IMR-90 (cell line): ENCODE data around the gene BET1L. TPM values are rescaled to one million over a fixed set of nuclear protein-coding genes. Genes with fewer than 3 reads are reported as not detected.
A peak's percentile ranks its signal among the peaks of the same experiment; 100 is the strongest.

Source experiments
- ATAC-seq: fragments of 200-7000 bp; cut with Tn5 transposase; 2 replicates; pipeline ENCODE4 v1.9.1; 2020; ENCODE audit warnings: low read depth, mild to moderate bottlenecking, moderate library complexity
- BruUV-seq: library from RNA; stranded (reverse); fragments of 400-500 nt; replicated peaks from 2 replicates; lab custom pipeline; 2021; lab: Mats Ljungman, UMichigan
- CTCF ChIA-PET: fragments of 300-600 bp; formaldehyde crosslinking; extraction: SDS; loops from one replicate; lab custom pipeline; 2021; ENCODE audit warnings: antibody characterized with exemption; lab: Yijun Ruan, JAX
- POLR2A ChIA-PET: fragments of 300-600 bp; sonication (Branson Sonifier 250); formaldehyde crosslinking; loops from one replicate; lab custom pipeline; 2022; ENCODE audit warnings: antibody characterized with exemption; ENCODE audit not compliant: unreplicated experiment; lab: Charles Lee
- DNase-seq: peaks from one replicate; pipeline ENCODE4 v3.0.0; 2013
- H2AFZ ChIP-seq: replicated peaks from 2 replicates; pipeline ENCODE3; 2013; ENCODE audit warnings: low read length, mild to moderate bottlenecking; ENCODE audit not compliant: poor library complexity
- H2AK5ac ChIP-seq: 2 replicates; pipeline ENCODE4 v1.6.1; 2013; ENCODE audit warnings: low read depth, low read length, inconsistent platforms
- H2AK9ac ChIP-seq: replicated peaks from 2 replicates; pipeline ENCODE3; 2013; ENCODE audit warnings: mild to moderate bottlenecking, low read depth, low read length, moderate library complexity; ENCODE audit not compliant: poor library complexity
- H2BK120ac ChIP-seq: 2 replicates; pipeline ENCODE4 v1.6.1; 2013; ENCODE audit warnings: low read depth, low read length, inconsistent platforms
- H2BK15ac ChIP-seq: 3 replicates; pipeline ENCODE4 v1.6.1; 2013; ENCODE audit warnings: low read depth, low read length, inconsistent platforms
- H2BK20ac ChIP-seq: 2 replicates; pipeline ENCODE4 v1.6.1; 2013; ENCODE audit warnings: low read depth, mild to moderate bottlenecking, inconsistent platforms, low read length, moderate library complexity
- H2BK5ac ChIP-seq: 2 replicates; pipeline ENCODE4 v1.6.1; 2013; ENCODE audit warnings: mild to moderate bottlenecking, low read depth, low read length, inconsistent platforms; ENCODE audit not compliant: poor library complexity, severe bottlenecking
- H3K14ac ChIP-seq: replicated peaks from 2 replicates; pipeline ENCODE4 v1.6.1; 2013; ENCODE audit warnings: low read depth, low read length, inconsistent platforms
- H3K18ac ChIP-seq: 2 replicates; pipeline ENCODE4 v1.6.1; 2013; ENCODE audit warnings: low read depth, low read length, control low read depth
- H3K23ac ChIP-seq: 2 replicates; pipeline ENCODE4 v1.6.1; 2013; ENCODE audit warnings: low read depth, low read length, inconsistent platforms
- H3K27ac ChIP-seq: 2 replicates; pipeline ENCODE4 v1.5.1; 2013; ENCODE audit warnings: mild to moderate bottlenecking, control low read depth, low read length; ENCODE audit not compliant: insufficient read depth
- H3K27me3 ChIP-seq: 2 replicates; pipeline ENCODE4 v1.6.1; 2013; ENCODE audit warnings: low read length; ENCODE audit not compliant: control insufficient read depth, insufficient read depth
- H3K36me3 ChIP-seq: 2 replicates; pipeline ENCODE4 v1.6.1; 2013; ENCODE audit warnings: low read length, mixed read lengths; ENCODE audit not compliant: control insufficient read depth, insufficient read depth
- H3K4ac ChIP-seq: 2 replicates; pipeline ENCODE4 v1.6.1; 2013; ENCODE audit warnings: low read depth, low read length, inconsistent platforms
- H3K4me1 ChIP-seq: 2 replicates; pipeline ENCODE4 v1.6.1; 2013; ENCODE audit warnings: low read length, mixed read lengths; ENCODE audit not compliant: control insufficient read depth, insufficient read depth
- H3K4me2 ChIP-seq: 2 replicates; pipeline ENCODE4 v1.6.1; 2013; ENCODE audit warnings: low read depth, mild to moderate bottlenecking, control low read depth, low read length, moderate library complexity
- H3K4me3 ChIP-seq: 2 replicates; pipeline ENCODE4 v1.5.1; 2013; ENCODE audit warnings: low read depth, mild to moderate bottlenecking, control low read depth, low read length, moderate library complexity; ENCODE audit not compliant: insufficient read depth
- H3K56ac ChIP-seq: 2 replicates; pipeline ENCODE4 v1.6.1; 2013; ENCODE audit warnings: low read length, inconsistent platforms; ENCODE audit not compliant: insufficient read depth; ENCODE audit errors: extremely low read depth
- H3K79me1 ChIP-seq, 2 experiments: 2 replicates each; pipeline ENCODE4 v1.6.1; 2013; ENCODE audit warnings: low read length in 2 of 2, inconsistent platforms in 1 of 2, low read depth in 1 of 2
- H3K9ac ChIP-seq: 2 replicates; pipeline ENCODE4 v1.6.1; 2013; ENCODE audit warnings: low read depth, low read length, control low read depth
- H3K9me1 ChIP-seq: 2 replicates; pipeline ENCODE4 v1.6.1; 2013; ENCODE audit warnings: low read length, inconsistent platforms; ENCODE audit not compliant: insufficient read depth
- H3K9me3 ChIP-seq: 2 replicates; pipeline ENCODE4 v1.6.1; 2013; ENCODE audit warnings: low read length; ENCODE audit not compliant: control insufficient read depth, insufficient read depth
- H4K20me1 ChIP-seq: 2 replicates; pipeline ENCODE4 v1.6.1; 2013; ENCODE audit warnings: low read length, inconsistent platforms; ENCODE audit not compliant: insufficient read depth
- H4K5ac ChIP-seq: 2 replicates; pipeline ENCODE4 v1.6.1; 2013; ENCODE audit warnings: mild to moderate bottlenecking, low read depth, low read length, control low read depth
- H4K8ac ChIP-seq, 2 experiments: 2 replicates each; pipeline ENCODE4 v1.6.1; 2013; ENCODE audit warnings: low read depth in 2 of 2, low read length in 2 of 2, control low read depth in 1 of 2, inconsistent platforms in 1 of 2
- H4K91ac ChIP-seq: 2 replicates; pipeline ENCODE4 v1.6.1; 2013; ENCODE audit warnings: low read depth, low read length, inconsistent platforms; ENCODE audit not compliant: insufficient read depth
- FOS ChIP-seq: fragments of 150-350 bp; IDR thresholded peaks from 2 replicates; pipeline ENCODE4 v1.6.1; 2016; ENCODE audit warnings: low read depth, low read length
- MAFK ChIP-seq: IDR thresholded peaks from 2 replicates; pipeline ENCODE4 v1.6.1; 2012; ENCODE audit warnings: low read depth, low read length, improper control_type of control experiment
- RAD21 ChIP-seq: IDR thresholded peaks from 2 replicates; pipeline ENCODE4 v1.6.1; 2012; ENCODE audit warnings: low read length, improper control_type of control experiment
- RCOR1 ChIP-seq: IDR thresholded peaks from 2 replicates; pipeline ENCODE4 v1.6.1; 2012; ENCODE audit warnings: mild to moderate bottlenecking, low read length, improper control_type of control experiment; ENCODE audit not compliant: insufficient replicate concordance
- SMC3 ChIP-seq: fragments of 150-350 bp; IDR thresholded peaks from 2 replicates; pipeline ENCODE4 v1.6.1; 2016; ENCODE audit warnings: low read depth, mild to moderate bottlenecking, antibody characterized with exemption, low read length, moderate library complexity
- WGBS, 2 experiments: methylation state at CpG; one replicate each; pipeline versions ENCODE4 v1.1.5 to v1.1.7; 2013; ENCODE audit warnings: missing lambda C conversion rate in 2 of 2; ENCODE audit not compliant: insufficient read length in 1 of 2; ENCODE audit errors: extremely low coverage in 2 of 2; 5-methylcytosine and 5-hydroxymethylcytosine counted together
- dilution Hi-C: fragments of 300-500 bp; cut with HindIII; formaldehyde crosslinking; loops from one replicate; pipeline ENCODE4 v1.14.3; 2018; ENCODE audit warnings: low sequenced_read_pairs; ENCODE audit not compliant: unreplicated experiment
- in situ Hi-C: fragments of 300-500 bp; cut with MboI; formaldehyde crosslinking; loops from 3 replicates; pipeline ENCODE4 v1.14.3; 2019; ENCODE audit warnings: low sequenced_read_pairs, inconsistent platforms, mixed read lengths
- intact Hi-C: fragments of 100-400 bp; cut with micrococcal nuclease; formaldehyde crosslinking; loops from 2 replicates; pipeline ENCODE4 v1.10.0; 2022
- polyA plus RNA-seq, 3 experiments: library from polyadenylated mRNA; depleted of rRNA; stranded (reverse); fragments of >200 nt; gene quantifications; 2 replicates each; pipeline ENCODE4 v1.2.3, GENCODE V29; 2012; ENCODE audit warnings: low replicate concordance in 1 of 3
- total RNA-seq: library from RNA; depleted of rRNA; stranded (reverse); fragments of >200 nt; gene quantifications from 2 replicates; pipeline ENCODE4 v1.2.3, GENCODE V29; 2012
- TF ChIP-seq, protein P1 (sequence below): conservative IDR thresholded peaks from 2 replicates; pipeline ENCODE4 v1.5.1; 2012; ENCODE audit warnings: mild to moderate bottlenecking, low read depth, low read length, improper control_type of control experiment
- TF ChIP-seq, protein P2 (sequence below): fragments of 150-350 bp; IDR thresholded peaks from 2 replicates; pipeline ENCODE4 v1.6.1; 2016; ENCODE audit warnings: low read depth, mild to moderate bottlenecking, low read length, moderate library complexity, borderline replicate concordance

BET1L gene
- total and polyA plus RNA-seq, 2 of the 4 experiments (the other 2 are of a cell fraction): 10.8 to 90.7 TPM

DNA sequence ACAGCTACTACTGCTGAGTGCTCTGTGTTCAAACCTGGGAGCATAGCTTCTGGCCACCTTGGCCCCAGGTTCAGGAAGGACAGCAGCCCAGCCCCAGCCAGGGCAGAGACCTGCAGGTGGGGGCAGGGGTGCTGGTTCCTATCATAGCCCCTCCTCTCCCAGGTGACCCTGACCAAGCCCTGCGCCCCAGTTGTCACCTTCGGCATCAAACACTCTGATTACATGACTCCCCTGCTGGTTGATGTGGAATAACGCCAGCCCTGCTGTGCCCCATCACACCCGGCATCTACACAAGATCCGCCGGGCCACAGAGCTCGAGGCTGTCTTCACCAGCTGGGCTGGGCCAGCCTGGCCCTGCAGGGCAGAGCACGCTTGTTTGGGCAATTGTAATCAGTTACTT is 7.4 kb downstream of the BET1L start:
- H3K79me1 ChIP-seq: peaks cover 18 to 45% of the 10 kb centered on the region in 2 experiments; a peak in 3 of 4 replicates
- no peak overlapping the region for H3K27ac ChIP-seq
- intact Hi-C loops (no loop called here), in situ Hi-C loops (no loop called here), dilution Hi-C loops (no loop called here)
- CTCF ChIA-PET: no interaction called here
- H3K36me3 ChIP-seq: peaks cover 35% of the 10 kb centered on the region
- no CpG with 5 or more reads among the region's 8 CpGs for WGBS, 2 experiments
- POLR2A ChIA-PET: no interaction called here
- H3K56ac ChIP-seq: no peak overlapping the region
- H2AK5ac ChIP-seq: no peak overlapping the region
- BruUV-seq: no TSS peak
- no peak overlapping the region for H3K23ac ChIP-seq
- H4K91ac ChIP-seq: no peak overlapping the region
- H3K9me1 ChIP-seq: peaks cover 25% of the 10 kb centered on the region
- H3K27me3 ChIP-seq: no peaks in the 10 kb centered on the region
- no peak overlapping the region for H3K4me3 ChIP-seq
- H3K18ac ChIP-seq: no peak overlapping the region
- H2BK20ac ChIP-seq: no peak overlapping the region
- no peak overlapping the region for H3K4ac ChIP-seq
- H4K8ac ChIP-seq: no peak overlapping the region
- no peak for ATAC-seq
- H3K9ac ChIP-seq: no peak overlapping the region
- DNase-seq: no peak
- H4K20me1 ChIP-seq: peaks cover 39% of the 10 kb centered on the region
- no peak overlapping the region for H4K5ac ChIP-seq
- peak overlapping the region; percentile 70 for H2AK9ac ChIP-seq
- no peak overlapping the region for H2AFZ ChIP-seq
- H2BK5ac ChIP-seq: no peak overlapping the region
- TF ChIP-seq RCOR1: no peak
- TF ChIP-seq, protein P1, sequence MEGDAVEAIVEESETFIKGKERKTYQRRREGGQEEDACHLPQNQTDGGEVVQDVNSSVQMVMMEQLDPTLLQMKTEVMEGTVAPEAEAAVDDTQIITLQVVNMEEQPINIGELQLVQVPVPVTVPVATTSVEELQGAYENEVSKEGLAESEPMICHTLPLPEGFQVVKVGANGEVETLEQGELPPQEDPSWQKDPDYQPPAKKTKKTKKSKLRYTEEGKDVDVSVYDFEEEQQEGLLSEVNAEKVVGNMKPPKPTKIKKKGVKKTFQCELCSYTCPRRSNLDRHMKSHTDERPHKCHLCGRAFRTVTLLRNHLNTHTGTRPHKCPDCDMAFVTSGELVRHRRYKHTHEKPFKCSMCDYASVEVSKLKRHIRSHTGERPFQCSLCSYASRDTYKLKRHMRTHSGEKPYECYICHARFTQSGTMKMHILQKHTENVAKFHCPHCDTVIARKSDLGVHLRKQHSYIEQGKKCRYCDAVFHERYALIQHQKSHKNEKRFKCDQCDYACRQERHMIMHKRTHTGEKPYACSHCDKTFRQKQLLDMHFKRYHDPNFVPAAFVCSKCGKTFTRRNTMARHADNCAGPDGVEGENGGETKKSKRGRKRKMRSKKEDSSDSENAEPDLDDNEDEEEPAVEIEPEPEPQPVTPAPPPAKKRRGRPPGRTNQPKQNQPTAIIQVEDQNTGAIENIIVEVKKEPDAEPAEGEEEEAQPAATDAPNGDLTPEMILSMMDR: no peak
- no peak for TF ChIP-seq MAFK
- TF ChIP-seq RAD21: no peak
- no peak for TF ChIP-seq SMC3
- no peak for TF ChIP-seq FOS
- TF ChIP-seq, protein P2, sequence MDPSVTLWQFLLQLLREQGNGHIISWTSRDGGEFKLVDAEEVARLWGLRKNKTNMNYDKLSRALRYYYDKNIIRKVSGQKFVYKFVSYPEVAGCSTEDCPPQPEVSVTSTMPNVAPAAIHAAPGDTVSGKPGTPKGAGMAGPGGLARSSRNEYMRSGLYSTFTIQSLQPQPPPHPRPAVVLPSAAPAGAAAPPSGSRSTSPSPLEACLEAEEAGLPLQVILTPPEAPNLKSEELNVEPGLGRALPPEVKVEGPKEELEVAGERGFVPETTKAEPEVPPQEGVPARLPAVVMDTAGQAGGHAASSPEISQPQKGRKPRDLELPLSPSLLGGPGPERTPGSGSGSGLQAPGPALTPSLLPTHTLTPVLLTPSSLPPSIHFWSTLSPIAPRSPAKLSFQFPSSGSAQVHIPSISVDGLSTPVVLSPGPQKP: no peak
- H3K4me1 ChIP-seq: no peaks in the 10 kb centered on the region
- no peak overlapping the region for H2BK120ac ChIP-seq
- no peak overlapping the region for H2BK15ac ChIP-seq
- no peaks in the 10 kb centered on the region for H3K9me3 ChIP-seq
- H3K4me2 ChIP-seq: no peak overlapping the region
- no peak overlapping the region for H3K14ac ChIP-seq
